HG02642 (cell line): ENCODE results near the gene DGCR6.
"Not testable (repeated sequence)": the region's sequence is repeated elsewhere in the genome, so short reads cannot be mapped to it uniquely, and the experiment has no call there.

ENCODE experiments used
- ATAC-seq: cut with Tn5 transposase; IDR thresholded peaks from one replicate; pipeline ENCODE4 v1.9.1; 2021; ENCODE audit warnings: mild to moderate bottlenecking; ENCODE audit not compliant: unreplicated experiment, poor library complexity

The DGCR6 gene

DNA sequence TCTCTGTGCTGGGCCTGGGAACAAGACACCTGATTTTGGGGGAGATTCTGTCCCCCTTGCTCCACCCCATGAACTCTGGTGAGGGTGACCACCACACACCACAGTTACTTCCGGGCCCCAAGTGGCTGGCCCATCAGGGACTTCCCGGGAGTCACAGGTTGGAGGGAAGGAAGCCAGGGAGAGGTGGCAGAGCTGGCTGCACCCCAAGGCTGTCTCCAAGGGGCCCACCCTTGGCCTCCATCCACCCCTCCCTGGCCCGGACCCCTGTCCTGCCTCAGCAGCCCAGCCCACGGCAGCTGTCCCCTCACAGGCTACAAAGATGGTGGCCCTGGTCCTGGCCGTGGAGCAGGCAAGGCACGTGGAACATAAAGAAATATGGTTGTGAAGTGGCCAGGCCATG lies 53.1 kb downstream of the DGCR6 start:
- not testable (repeated sequence) for ATAC-seq

GRCh38 chr22:18959741-18960140 lies 53.6 kb downstream of the DGCR6 start:
- ATAC-seq, result not testable (repeated sequence)

GRCh38 chr22:18960166-18960820 lies 54.2 kb downstream of the DGCR6 start:
- ATAC-seq, result not testable (repeated sequence)

- ATAC-seq, result not testable (repeated sequence)
Measured at GRCh38 chr22:18961201-18961600, 55.1 kb downstream of the DGCR6 start.
